Fibroblast of pulmonary artery (primary cell): ENCODE measurements around the gene PIK3R5.

Experiments used
- DNase-seq: peaks from one replicate; pipeline ENCODE4 v3.0.0-alpha.2; 2010; ENCODE audit warnings: low read depth
- H3K4me3 ChIP-seq: replicated peaks from 2 replicates; pipeline ENCODE4 v1.5.1; 2011; ENCODE audit warnings: low read depth, mild to moderate bottlenecking, control low read depth, low read length, moderate library complexity
- CTCF ChIP-seq: IDR thresholded peaks from 2 replicates; pipeline ENCODE4 v1.5.1; 2011; ENCODE audit warnings: mild to moderate bottlenecking, control low read depth, low read length, inconsistent platforms; ENCODE audit errors: missing control alignments

The PIK3R5 gene

GRCh38 chr17:8925141-8925540 is 40.4 kb downstream of the PIK3R5 start:
- no peak for DNase-seq
- TF ChIP-seq CTCF: no peak
- no peak overlapping the region for H3K4me3 ChIP-seq

- TF ChIP-seq CTCF: no peak
- no peak for DNase-seq
- no peak overlapping the region for H3K4me3 ChIP-seq
Observed at GRCh38 chr17:8924595-8924994, 40.9 kb downstream of the PIK3R5 start.

- no peak overlapping the region for H3K4me3 ChIP-seq
- no peak for DNase-seq
- TF ChIP-seq CTCF: no peak
Observed at GRCh38 chr17:8923762-8924161, 41.7 kb downstream of the PIK3R5 start.

- TF ChIP-seq CTCF: no peak
- no peak for DNase-seq
- no peak overlapping the region for H3K4me3 ChIP-seq
Observed at GRCh38 chr17:8922928-8923327, 42.6 kb downstream of the PIK3R5 start.

- H3K4me3 ChIP-seq: no peak overlapping the region
- no peak for TF ChIP-seq CTCF
- DNase-seq: peak; percentile 91
Observed at GRCh38 chr17:8922451-8922850, 43.1 kb downstream of the PIK3R5 start.

GRCh38 chr17:8921147-8921546 is 44.4 kb downstream of the PIK3R5 start:
- DNase-seq: no peak
- no peak for TF ChIP-seq CTCF
- no peak overlapping the region for H3K4me3 ChIP-seq

- DNase-seq: peak; percentile 33
- no peak for TF ChIP-seq CTCF
- H3K4me3 ChIP-seq: no peak overlapping the region
Observed at GRCh38 chr17:8918807-8919465, 46.6 kb downstream of the PIK3R5 start.
